Middle frontal gyrus (tissue), 1 donor: ENCODE data around the gene APOO.
"Not testable (repeated sequence)": the region's sequence is repeated elsewhere in the genome, so short reads cannot be mapped to it uniquely, and the experiment has no call there.

Source experiments
- DNase-seq: peaks from one replicate; pipeline ENCODE4 v3.0.0-alpha.2; 2015; ENCODE audit warnings: low spot score; ENCODE audit errors: extremely low spot score

The APOO gene

DNA sequence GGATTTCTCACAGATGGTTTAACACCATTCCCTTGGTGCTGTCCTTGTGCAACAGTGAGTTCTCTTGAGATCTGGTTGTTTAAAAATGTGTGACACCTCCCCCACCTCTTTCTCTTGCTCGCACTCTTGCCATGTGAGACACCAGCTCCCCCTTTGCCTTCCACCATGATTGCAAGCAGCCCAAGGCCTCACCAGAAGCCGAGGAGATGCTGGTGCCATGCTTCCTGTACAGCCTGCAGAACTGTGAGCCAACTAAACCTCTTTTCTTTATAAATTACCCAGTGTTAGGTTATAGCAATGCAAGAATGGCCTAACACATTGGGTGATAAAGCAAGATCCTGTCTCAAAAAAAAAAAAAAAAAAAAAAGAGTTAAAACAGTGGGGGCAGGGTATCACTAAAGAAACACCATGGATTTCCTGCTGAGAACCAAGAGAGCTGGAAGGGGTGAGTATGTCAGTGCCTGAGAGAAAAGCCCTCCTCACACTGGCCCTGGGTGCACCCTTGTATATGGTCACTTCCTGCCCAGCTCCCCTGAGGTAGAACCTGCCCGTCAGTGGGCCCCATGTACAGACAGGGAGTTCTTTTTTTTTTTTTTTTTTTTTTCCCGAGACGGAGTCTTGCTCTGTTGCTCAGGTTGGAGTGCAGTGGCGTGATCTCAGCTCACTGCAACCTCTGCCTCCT lies 46.4 kb downstream of the APOO start:
- DNase-seq = no peak

DNA sequence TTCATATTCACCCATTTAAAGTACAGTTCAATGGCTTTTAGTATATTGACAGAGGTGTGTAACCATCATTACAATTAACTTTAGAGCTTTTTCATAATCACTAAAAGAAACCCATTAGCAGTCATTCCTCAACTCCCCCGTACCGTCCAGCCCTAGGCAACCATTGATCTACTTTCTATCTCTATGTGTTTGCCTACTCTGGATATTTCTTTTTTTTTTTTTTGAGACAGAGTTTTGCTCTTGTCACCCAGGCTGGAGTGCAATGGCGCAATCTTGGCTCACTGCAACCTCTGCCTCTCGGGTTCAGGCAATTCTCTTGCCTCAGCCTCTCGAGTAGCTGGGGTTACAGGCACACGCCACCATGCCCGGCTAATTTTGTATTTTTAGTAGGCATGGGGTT lies 48.5 kb downstream of the APOO start:
- not testable (repeated sequence) for DNase-seq

DNA sequence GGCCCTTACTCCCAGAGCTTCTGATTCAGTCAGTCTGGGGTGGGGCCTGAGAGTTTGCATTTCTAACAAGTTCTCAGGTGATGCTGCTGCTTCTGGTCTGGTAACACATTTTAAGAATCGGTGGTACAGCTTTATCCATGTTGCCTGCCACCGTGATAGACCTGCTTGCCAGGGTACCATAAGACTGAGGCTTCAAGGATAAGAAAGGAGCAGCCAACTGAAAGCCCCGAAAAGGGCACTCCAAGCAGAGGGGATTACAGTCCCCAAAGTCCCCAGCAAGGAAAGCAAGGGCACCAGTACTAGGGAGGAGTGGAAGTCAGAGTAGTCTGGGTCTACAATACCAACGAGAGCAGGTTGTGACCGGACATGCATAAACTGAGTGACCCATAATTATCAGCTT lies 49.8 kb downstream of the APOO start:
- no peak for DNase-seq

DNA sequence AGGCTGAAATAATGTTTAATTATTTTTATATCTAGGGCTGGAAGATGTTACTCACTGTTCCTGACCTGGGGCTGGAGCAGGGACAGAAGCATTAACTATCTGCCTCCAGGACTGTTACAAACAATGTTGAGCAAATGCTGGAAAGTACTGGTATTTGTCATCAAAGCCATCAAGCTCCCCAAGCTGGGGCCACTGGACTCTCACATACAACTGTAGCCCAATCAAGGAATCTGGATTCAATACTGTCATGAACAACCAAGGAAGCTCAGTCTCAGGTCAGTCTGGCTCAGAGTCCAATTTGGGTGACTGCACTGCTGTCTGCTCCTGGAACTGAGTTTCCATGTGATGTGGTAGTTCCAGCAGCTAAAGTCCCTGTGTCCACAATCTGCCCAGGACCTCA lies 50.4 kb downstream of the APOO start:
- DNase-seq = no peak

DNA sequence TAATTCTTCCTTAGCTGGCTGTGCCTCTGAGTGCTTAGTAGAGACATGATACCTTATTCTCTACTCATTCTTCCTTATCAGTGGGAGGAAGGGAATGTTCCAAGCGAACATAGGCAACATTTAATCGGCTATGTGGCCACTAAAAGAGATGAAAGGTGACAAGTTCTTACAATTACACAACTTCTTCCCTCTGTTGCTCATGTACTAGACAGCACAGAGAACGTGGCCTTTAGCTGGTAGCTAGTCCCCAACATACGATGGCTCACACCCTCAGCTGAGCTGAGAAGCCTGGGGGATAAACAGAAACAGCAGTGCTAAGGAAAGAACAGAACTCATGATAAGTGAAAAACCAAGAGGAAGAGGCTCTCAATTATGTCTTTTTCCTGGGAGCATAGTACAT lies 52.2 kb downstream of the APOO start:
- no peak for DNase-seq

DNA sequence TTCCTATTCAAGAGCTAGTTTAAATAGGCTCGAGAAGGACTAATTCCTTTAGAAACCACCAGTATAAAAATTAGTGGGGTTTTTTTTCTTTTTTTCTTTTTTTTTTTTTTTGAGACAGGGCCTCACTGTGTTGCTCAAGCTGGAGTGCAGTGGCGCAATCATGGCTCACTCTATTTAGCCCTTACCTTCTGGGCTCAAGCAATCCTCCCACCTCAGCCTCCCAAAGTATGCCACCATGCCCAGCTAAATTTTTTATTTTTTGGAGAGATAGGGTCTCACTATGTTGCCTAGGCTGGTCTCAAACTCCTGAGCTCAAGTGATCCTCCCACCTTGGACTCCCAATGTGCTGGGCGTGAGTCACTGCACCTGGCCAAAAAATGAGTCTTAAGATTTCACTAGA lies 52.8 kb downstream of the APOO start:
- no peak for DNase-seq

DNA sequence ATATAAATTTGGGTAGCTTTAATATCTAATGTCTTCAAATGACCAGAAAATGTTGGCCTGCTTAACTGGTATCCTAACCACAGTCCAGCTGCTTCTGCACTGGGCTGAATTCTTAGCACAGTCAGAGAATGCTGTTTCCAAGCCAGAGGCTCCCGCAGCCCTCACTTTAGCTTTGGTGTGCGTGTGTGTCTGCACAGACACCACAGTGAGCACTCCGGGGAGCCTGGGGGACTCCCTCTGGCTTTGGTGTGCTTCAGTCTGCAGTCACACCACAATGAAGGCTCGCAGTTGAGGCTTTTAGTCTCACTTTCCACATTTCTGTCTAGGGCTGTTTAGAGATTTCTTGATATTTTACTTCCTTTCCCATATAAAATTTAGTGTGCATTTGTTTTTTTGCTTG lies 53.6 kb downstream of the APOO start:
- no peak for DNase-seq

DNA sequence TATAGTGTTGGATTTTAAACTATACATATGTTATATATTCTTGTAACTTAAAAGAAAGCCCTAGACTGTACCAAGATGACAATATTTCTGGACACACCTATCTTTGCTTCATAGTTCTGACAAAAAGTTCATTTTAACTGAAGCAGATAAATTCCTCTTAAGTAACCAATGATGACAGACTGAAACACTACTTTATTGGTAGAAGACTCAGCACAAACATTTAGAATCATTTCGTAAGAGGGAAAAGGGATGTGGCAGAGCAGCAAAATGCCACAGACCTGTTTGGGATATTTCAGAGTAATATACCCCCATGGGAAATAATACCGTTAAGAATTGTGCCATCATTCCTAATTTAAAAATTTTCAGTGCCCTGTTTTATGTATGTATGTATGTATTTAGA lies 56.2 kb downstream of the APOO start:
- no peak for DNase-seq

DNA sequence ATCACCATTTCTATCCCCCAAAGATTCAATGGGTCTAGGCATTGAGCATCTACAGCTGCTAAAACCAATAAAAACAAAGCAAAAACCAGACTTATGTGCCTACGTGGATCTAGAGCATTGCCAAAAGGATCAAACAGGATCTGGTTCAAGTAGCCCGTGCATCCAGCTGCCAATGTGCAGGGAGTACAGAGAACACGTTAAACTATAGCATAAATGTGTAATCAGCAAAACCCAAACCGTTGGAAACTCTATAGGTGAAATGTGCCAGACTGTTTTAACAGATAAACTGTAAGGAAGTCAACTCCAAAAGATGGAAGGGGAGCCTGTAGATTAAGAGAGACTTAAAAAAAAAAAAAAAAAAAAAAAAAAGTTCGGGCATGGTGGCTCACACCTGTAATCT lies 58.5 kb downstream of the APOO start:
- DNase-seq = no peak

DNA sequence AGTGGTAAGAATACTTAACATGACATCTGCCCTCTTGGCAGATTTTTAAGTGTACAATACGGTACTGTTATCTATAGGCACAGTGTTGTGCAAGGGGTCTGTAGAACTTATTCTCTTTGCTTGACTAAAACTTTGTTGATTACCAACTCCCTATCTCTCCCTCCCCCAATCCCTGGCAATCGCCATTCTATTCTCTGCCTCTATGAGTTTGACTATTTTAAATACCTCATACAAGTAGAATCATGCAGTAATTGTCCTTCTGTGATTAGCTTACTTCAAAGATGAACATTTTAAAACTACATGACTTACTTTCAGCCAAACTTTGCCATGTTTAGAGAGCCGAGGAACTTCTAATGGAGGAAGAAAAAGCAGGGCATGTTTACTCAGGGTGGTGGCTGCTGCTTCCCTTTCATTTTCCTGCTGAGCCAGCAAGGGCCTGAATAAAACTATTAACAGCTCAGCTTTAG lies 62.4 kb downstream of the APOO start:
- no peak for DNase-seq

DNA sequence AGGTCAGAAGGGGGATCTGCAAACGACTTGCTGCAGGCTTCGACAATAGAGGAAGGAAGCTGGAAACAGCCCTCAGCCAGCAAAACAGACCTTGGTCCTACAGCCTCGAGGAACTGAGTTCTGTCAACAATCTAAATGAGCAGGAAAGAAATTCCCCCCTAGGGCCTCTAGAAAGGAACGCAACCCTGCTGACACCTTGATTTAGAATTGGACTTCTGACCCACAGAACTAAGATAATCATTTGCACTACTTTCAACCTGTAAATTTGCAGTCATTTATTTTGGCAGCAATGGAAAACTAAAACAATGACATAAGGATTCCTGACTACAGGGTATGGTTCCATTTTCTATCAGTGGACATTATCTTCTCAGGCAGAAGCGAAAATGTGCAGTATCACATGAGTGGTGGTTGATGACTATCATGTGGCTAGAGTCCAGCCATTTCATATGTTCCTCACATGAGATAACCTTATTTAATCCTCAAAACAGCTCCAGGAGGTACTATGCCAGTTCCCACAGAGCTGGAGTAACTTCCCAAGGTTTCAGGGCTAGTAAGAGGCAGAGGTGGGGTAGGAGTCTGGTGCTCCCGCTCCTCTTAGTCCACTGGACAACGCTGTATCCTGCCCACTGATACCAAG lies 63.1 kb downstream of the APOO start:
- DNase-seq = no peak

DNA sequence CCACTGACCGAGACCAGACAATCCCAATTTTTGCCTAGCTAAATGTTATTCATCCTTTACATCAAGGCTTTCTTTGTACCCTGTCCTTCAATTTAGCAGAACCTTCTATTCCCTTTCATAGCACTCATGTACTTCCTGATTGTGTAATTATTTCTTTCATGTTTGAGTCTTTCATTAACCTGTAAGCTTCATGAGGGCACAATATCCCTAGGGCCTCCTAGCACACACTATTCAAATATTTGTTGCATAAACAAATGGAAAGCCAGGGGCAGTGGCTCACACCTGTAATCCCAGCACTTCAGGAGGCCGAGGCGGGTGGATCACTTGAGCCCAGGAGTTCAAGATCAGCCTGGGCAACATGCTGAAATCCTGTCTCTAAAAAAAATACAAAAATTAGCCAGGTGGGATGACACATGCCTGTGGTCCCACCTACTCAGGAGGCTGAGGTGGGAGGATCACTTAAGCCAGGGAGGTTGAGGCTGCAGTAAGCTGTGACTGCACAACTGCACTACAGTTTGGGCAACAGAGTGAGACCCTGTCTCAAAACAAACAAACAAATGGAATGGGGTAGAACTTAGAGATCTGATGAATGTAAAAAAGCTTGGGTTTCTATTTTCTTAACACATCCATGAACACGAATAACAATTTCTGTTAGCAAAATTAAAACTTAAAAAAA lies 65.8 kb downstream of the APOO start:
- DNase-seq = no peak

DNA sequence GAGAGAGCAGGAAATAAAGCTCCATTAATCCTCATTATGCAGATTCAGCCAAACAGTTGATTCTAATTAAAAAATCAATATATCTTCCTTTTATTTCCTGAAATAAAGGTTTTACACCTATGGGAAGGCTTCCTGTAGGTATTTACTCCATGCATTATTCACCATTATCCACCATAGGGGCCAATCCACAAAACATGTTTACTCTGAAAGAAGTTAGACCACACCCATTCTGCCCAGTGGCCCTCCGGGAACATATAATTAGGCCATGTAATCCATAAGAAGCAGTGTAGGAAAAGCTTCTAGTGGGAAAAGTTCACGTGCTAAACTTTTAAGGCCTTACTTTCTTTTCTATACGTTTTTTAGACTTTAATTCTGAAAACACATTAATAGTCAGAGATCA lies 67.1 kb downstream of the APOO start:
- no peak for DNase-seq

DNA sequence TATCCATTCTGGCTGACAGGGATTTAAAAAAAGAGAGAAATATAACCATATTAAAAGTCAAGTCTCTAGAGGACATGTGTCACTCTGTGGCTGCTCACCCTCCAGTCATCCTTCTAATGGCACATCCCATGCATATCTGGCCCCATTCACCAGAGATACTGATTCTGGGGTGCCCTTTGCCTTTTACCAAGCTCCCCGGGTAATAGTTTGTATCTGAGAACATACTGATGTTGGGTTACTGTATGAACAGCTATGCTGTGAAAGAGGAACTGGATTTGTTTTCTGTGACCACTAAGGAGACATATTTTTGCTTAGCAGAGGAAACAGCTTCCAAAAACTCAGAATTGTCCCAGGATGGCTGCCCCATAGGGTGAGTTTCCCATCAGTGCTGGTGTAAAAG lies 68.8 kb downstream of the APOO start:
- no peak for DNase-seq

DNA sequence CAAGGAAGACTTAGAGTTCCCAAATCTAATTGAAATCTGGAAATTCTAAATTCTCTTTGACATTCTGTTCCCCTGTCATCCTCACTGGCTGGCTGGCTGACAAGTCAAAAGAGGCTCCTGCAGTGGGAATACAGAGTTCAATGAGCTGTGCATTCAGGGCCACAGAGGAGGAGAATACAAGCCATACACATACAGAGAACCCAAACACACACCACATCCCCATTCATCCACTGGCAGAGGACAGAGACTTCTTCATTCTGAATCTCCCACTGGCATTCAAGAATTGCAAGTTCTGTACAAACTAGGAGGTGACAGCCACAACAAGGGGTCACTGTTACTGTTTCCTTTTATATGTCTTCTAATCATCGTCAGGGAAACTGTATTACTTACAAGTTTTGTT lies 75.0 kb downstream of the APOO start:
- DNase-seq = no peak

DNA sequence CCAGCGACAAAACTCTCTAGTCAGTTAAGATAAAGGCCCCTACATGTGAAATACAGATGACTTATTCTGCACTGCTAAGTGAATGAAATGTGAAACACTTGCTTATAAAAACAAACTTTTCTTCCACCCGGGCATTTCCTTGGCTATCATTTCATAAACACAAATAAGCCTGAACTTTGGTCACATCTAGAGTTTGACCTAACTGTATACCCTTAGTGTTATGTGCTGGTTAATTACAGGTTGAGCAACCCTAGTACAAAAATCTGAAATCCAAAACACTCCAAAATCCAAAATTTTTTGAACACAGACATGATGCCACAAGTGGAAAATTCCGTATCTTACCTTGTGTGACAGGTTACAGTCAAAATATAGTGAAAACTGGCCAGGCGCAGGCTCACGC lies 78.9 kb downstream of the APOO start:
- DNase-seq = no peak

DNA sequence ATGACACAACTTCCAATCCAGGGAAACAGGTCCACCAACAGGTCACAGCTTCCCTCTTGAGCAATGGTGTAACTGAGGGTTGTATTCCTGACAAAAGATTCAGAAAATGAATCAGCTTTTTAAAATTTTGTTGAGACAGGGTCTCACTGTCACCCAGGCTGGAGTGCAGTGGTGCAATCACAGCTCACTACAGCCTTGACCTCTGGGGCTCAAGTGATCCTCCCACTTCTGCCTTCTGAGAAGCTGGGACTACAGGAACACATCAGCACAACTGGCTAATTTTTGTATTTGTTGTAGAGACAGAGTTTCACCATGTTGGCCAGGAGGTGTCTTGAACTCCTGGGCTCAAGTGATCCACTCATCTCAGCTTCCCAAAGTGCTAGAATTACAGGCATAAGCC lies 81.1 kb downstream of the APOO start:
- DNase-seq = no peak

DNA sequence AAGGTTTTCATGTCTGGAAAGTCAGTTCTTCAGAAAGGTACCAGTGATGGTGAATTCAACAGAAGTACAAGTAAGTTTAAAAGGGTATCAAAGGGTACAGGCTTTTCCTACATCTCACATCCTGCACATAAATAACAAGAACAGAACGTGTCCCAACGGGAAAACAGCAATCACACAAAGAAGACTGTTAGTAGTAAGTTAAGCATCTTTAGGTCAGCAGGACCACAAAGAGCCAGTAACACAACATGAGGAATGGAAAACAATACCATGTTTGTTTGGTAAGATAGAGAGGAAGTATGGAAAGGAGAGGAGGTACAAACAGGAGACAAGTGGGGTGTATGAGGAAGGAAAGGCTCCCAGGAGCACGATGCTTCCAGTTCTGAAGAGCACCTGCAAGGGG lies 81.5 kb downstream of the APOO start:
- no peak for DNase-seq

DNA sequence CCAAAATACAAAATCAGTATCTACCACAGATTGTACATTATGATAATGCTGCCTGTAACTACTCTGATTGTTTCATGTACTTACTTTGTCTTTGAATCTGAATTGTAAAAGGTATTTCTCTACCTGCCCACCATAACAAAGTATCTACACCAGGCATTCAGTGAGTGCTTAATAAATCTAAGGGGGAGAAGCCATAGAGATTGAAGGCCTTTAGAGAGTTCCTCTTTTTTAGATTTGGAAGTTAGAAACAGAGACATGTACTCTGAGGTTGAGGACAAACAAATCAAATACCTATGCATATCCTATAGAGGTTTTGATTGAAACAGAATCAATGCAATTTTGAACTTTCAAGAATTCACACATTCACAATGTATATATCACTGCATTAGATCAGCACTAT lies 82.1 kb downstream of the APOO start:
- no peak for DNase-seq

DNA sequence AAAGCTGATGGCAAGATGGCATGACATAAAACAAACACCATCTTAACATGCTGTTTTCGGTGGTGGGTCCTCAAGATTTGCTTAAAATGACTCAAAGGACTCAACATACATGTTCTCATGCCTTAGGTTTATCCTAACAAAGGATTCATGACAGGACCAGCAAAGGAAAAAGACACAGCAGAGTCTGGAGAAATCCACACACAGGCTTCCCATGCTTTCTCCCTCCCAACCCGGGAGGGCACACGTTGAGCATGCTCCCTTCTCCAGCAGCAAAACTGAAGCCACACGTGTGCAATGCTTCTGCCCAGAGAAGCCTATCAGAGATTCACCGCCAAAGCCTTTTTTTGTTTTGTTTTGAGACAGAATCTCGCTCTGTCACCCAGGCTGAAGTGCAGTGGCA lies 84.9 kb downstream of the APOO start:
- no peak for DNase-seq

DNA sequence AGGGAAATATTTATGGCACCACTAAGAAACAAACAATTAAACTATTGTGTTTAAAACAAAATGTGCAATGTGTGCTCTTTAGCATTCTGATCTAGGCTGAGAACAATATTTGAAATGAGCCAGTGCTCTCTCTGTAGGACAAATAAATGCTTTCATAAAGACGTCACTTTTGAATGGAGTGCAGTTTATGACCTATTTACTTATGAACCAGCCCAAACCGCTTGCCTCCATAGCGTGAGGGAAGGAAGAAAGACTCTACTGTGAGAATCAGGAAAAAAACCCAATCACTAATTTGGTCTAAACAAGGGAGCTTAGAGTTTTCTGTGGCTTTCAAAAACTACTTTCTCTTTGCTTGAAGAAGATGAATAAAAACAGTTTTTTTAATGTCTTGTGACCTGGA lies 85.3 kb downstream of the APOO start:
- peak; percentile 27 for DNase-seq

DNA sequence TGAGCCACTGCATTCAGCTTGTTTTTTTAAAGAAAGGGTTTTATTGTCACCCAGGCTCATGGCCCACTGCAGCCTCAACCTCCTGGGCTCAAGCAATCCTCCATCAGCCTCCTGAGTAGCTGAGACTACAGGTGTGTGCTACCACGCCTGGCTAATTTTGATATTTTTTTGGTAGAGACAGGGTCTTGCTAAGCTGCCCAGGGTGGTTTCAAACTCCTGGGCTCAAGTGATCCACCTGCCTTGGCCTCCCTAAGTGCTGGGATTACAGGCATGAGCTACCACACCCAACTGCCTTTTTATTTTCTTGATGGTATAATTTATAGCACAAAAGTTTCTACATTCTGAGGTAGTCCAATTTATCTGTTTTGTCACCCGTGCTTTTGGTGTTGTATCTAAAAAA lies 85.9 kb downstream of the APOO start:
- DNase-seq = no peak

DNA sequence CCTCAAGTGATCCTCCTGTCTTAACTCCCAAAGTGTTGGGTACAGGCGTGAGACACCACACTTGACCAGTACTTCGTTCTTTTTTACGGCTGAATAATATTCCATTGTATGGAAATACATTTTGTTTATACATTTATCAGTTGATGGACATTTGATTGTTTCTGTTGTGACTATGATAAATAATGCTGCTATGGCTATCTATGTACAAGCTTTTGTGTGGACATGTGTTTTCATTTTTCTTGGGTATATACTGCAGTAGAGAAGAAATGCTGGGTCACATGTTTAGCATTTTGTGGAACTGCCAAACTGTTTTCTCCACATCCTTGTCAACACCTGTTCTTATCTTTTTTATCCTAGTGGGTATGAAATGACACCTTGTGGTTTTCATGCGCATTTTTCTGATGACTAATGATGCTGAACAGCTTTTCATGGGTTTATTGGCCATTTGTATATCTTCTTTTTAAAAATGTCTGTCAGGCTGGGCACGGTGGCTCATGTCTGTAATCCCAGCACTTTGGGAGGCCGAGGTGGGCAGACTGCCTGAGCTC lies 87.4 kb downstream of the APOO start:
- no peak for DNase-seq
